NCI-H187 (cell line): ENCODE measurements around the gene CD52.
A peak's percentile ranks its signal among the peaks of the same experiment; 100 is the strongest.

Experiments used
- DNase-seq, 2 experiments: peaks; one replicate each; lab custom pipeline; 2025; lab: John Stamatoyannopoulos, UW

Gene CD52

DNA sequence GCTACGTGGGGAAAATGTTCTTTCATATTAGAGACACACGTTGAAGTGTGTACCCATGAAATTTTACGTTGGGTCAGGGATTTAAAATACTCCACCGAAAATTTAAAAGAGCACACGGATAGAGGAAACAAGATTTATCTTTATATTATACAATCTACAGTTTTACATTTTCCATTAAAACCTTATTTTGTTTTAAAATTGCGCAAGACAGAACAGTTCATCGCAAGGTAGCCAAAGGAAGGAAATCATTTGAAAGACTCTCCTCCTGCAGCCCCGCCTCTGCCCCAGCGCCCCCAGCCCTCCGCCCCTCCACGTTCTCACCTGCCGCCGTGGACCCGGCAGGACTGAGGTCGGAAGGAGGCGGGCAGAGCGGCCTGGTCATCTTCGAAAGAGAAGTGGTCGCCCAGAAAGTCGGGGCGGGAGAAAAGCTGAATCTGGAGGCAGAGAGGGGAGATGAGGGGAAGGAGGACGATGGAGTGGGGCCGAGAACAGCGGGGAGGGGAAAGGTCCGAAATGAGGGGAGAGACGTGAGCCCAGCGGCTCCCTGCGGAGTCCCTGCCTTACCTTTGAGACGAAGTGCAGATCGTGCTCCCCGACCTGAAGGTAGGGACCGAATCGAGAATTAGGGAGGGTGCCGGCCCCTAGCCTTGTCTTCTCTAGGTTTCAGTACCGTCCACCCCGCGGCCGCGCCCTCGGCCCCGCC, 18.2 kb downstream of the CD52 start:
- DNase-seq = no peak

DNA sequence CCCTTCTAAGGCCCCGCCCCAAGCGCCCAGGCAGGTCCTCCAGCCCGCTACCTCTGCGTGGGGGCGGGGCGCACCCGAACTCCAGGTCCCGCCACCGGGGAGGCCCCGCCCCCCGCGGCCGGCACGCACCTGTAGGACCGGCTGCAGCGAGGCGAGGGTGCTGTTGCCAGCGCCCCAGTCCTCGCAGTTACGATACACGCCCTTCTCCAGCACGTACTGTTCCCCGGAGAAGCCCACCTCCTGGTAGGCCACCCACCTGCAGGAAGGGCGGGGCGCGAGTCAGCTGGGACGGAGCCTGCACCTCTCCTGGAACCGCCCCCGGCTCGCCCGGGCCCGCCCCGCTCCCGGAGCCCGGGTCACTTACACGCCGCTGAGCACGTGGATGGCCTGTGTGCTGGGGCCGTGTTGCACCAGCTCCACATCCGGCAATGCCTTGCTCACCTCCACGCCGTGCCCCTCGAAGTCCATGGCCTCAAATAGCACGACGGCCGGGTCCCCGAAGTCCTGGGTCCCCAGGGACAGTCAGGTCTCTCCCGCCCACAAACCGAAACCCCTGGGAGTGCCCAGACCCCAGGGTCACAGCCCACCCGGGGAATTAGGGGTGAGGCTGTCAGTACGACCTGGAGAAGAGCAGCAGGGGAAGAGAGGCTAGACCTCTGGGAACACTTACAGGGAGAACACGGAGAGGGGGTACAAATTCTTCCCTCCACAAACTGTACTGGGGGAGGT, 18.9 kb downstream of the CD52 start:
- DNase-seq = peak; percentile 84 to 91

DNA sequence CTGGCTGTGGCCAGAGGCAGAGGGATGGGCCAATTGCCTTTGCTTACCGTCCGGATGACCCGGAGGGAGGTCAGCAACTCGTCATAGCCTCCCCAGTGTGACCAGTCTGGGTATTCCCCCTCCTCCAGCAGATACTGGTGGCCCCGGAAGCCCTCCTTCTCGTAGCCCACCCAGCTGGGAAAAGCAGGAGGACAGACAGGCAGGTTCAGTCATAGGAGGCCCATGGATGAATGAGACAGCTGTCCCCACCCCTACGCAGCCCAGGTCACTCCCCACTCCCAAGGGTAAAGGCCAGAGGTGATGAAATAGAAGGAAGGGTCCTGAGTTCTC, 19.4 kb downstream of the CD52 start:
- no peak for DNase-seq

DNA sequence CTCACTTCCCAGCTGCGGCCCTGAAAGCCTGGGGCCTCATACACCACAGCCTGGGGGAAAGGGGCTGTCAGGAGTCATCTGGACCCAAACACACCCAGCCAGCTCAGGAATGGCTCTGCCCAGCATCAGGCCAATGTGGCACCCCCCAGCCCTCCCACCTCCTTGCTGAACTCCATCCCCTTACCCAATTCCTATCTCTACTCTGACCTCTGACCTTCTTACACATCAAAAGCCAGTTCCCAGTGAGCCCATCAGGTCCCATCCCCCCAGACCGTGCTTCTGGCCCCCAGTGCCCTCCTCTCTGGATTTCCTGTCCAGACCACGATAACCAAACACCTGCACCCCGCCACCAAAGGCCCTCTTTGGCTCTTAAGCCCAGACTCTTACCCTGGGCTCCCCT, 19.9 kb downstream of the CD52 start:
- DNase-seq = no peak

DNA sequence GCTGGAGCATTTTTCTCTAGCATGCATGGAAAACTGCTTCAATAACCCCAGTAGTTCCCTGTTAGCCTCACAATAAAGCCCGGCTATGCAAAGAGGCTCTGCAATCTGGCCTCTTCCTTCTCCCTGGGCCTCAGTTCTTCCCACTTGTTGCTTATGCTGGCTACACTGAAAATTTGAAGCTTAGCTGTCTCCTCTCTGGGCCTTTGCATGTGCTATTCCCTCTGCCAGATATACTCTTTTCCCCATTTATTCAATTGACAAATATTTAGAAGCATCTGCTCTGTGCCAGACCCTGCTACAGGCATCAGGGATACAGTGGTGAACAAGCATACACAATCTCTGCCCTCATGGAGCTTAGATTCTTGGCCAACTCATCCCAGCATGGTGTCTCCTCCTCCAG, 20.9 kb downstream of the CD52 start:
- DNase-seq = no peak

DNA sequence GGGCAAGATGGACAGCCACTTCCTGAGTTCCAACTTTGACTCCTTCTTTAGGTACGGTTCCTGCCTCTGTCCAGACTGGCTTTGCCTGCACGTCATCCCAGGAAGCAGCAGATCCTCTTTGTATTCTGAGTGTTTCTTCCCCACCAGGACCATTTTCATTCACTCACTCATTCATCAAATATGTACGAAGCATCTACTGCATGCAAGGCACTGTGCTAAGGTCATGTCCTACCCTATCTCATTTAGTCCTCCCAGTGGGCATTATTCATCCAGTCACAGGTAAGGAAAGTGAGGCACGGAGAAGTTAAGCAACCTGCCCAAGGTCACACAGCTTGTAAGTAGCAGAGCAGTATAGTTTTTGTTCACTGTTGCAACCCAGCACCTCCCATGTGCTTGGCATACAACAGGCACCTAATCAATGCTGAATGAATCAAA, 22.3 kb downstream of the CD52 start:
- DNase-seq = no peak

DNA sequence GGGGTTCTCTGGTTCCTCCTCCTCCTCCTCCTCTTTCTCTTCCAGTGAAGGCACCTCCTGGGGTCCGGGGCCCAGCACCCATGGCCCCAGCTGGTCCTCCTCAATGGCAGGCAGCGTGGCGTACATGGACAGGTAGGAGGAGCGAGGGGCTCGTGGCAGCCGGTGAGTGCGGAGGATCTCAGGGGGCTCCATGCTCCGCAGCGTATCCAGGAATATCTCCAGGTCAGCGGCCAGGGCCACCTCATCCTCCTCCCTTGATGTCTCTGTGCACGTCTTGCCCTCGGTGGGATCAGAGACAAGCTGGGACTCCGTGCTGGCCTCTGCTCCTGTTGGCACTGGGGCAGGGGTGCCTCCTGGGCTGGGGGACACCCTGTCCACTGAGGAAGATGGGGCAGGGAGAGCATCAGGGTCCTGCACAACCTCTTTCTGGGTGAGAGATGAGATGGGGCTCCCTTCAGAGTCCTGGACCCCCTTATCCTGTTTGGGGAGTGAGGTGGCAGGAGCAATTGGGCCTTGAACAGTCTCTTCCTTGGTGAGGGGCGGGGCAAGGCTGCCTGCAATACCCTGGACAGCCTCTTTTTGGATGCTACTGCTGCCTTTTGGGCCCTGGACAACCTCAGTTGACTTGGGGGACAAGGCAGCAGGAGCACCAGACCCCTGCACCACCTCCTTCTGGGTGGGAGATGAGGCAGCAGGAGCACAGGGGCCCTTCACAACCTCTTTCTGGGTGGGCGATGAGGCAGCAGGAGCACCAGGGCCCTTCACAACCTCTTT, 26.6 kb downstream of the CD52 start:
- DNase-seq = no peak

DNA sequence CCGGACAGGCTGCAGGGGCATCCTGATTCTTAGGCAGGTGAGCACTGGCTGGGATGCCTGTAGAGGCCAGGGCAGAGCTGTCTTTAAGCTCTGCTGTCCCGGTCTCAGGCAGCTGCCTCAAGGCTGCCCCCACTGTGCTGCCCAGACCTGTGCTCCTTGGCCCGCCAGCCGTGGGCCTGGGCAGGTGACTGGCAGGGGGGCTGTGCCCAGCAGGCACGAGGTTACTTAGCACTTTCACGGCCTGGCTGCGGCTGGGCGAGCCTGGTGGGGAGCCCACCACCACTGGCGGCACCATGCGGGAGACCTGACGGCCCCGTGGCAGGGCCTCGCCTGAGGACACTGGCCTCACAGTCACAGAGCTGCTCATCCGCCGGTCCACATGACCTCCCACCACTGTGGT, 28.0 kb downstream of the CD52 start:
- DNase-seq = no peak

DNA sequence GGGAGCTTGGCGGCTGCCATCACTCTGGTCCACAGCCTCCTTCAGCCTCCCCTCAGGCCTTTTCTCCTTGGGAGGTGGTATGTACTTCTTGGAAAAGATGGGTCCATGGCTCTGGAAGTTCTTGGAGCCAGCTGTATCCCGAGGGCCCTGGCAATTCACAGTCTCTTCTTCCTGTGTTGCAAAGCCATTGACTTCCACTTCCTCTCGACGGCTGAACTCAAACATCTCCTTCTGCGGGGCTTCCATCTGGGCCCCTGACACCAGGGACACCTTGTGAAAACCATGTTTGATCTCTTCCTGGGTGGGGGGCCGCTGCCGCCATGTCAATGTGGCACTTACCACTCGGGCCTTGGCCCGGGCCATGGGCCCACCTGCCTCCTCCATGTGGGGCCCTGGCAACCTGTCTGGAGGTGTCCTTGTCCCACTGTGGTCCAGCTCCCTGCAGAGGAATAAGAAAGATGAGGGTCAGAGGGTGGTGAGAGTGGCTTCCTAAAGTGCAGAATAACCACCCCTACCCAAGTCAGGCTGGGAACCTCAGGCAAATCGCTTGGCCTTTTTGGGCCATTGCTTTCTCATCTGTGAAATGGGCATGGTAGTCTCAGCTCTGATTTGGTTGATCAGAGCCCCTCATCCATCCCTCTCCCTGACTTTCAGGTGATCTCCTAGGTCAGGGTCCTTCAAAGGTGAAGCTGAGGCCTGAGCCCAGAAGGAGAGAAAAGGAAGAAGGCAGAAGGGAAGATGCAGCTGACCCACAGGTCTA, 28.7 kb downstream of the CD52 start:
- DNase-seq = no peak

DNA sequence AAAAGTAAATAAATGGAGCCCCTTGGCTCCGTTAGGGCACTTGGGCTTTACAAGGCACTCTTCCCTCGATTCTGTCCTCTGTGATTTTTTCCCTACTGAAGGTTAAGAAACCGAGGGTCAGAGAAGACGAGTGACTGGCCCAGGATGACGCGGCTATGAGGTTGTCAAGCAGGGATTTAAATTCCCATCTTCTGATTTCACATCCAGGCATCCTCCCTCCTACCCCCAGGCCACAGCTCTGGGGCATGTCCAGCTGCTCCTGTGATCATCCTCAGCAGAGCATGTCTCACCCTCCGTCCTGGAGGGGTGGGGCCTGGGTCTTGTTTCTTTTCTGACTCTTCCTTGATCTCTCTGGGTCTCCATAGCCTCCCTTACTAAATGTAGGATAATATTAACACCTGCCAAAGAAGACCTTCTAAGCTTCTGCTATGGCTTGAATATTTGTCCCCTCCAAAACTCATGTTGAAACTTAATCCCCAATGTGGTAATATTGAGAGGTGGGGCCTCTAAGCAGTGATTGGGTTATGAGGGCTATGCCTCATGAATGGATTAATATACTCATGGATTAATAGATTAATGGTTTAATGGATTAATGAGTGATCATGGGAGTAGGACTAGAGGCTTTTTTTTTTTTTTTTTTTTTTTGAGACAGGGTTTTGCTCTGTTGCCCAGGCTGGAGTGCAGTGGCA, 31.6 kb downstream of the CD52 start:
- DNase-seq = no peak

DNA sequence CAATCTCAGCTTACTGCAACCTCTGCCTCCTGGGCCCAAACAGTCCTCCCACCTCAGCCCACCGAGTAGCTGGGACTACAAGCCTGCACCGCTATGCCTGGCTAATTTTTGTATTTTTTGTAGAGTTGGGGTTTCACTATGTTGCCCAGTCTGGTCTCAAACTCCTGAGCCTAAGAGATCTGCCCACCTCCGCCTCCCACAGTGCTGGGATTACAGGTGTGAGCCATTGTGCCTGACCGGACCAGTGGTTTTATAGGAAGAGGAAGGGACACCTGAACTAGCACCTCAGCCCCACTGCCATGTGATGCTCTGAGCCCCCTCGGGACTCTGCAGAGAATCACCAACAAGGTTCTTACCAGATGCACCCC, 32.1 kb downstream of the CD52 start:
- no peak for DNase-seq

DNA sequence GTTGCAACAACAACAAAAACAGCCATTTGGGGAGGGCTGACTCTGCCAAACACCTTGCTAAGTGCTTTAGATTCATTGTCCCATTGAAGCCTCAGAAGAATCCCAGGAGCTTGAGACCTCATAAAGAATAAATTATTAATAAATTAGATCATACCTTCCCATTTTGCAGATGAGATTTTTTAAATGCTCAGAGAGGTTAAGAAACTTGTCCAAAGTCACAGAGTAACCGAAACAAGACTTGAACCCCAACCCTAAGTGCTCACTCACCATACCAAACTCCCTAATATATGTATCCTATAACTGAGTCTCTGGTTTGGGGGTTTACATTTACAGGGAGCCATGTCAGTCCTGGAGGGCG, 32.6 kb downstream of the CD52 start:
- no peak for DNase-seq

DNA sequence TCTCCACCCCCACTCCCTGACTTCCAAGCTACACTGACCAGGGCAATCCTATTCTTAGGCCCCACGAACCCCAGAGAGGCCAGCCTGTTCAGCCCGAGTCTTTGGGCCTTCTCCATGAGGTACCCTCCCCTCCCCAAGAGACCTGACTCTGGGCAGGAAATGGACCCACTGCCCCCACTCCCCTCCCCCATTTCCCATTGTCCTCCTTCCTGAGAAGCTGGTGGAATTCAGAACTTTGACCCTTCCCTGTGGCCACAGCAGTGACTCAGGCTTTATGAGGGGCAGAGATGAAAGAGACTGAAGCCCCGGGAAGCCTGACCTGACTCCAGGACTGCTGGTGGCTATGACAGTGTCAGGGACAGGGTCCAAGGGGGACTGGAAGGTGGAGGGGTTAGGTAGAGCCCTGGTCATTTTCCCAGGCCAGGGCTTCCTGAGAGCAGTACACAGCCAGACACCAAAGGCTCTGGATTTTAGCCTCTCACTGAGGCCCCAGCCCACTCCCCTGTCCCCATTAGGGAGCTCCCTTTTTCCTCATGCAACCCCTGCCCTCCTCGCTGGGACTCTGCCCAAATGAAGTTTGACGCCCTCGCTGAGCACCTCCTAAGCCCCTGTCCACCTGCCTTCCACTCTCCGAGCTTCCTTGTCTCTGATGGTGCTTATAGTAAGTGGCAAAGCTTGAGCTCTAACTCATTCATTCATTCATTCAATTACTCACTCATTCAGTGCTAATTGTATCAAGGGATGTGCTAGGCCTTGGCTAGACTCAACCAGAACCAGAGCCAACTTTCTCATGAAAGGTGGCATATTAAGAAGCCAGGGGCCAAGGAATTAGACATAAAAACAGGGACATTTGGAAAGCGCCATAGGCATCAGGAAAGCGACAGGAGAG, 33.2 kb downstream of the CD52 start:
- DNase-seq = no peak

DNA sequence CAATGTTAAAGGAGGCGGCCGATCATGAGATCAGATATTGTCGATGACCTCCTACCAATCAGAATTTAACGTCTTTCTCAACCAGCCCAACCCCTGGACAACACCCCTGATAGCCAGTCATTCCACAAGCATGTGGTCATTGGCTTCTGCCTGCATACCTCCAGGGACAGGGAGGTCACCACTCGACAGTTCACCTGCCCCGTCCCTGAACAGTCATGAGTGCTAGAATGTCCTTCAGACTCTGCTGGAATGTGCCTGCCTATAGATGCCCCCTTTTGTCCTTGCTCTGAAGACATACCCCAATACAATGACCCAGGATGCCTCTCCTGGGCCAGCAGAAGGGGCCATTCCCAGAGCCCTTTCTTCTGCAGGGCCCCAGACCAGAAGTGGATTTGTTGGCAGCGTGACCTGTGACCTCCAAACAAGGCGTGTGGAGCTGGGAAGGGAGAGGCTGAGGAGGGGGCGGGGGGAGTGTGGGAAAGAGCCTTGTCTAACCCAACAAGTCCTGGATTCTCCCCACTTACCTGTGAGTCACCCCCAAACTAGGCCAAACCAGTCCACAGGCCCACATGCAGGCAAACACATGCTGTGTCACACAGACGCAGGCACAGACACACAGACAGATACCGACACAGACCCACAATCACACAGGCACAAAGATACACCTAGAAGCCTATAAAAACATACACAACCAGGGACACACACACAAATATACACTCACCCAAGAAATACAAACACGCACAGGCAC, 34.0 kb downstream of the CD52 start:
- DNase-seq = no peak

DNA sequence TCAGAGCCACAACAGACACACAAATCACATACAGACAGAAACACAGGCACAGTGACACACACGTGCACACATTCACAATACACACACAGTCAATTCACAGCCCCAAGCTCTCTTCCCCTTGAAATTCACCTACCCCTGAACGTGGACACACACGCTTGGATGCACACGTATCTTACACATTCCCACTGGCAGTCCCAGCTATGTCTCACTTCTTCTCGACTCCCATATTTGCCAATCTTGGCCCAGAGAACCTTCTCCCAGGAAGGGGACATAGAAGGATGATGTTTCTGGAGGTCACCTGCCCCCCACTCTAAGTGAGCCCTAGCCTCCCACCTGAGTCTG, 34.6 kb downstream of the CD52 start:
- no peak for DNase-seq

DNA sequence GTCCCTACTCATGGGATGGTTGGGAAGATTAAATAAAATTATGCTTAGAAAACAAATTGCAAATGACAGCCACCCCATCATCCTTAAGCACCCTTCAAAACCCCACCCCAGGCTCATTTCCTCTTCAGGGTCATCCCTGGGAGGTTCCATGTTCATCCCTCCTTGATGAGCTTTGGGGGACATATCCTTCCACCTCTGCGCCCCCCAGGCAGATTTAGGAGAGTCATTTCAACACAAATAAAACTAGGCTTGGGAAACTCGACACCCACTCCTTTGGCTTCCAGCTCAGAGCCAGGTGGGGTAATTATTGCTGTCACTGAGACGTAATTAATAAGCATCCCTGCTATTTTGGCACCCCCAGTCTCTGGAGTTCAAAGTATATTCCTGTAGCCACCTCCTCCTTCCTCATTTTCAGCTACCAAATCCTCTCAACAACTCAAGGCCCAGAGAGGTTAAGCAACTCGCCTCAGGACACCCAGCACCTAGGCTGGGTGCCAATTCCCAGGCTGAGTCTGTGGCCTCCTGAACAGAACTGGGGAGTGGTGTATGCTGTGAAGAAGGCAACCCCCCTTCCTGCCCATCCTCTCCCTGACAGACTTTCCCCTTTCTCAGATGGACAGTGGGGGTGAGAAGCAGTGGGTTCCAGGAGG, 35.6 kb downstream of the CD52 start:
- no peak for DNase-seq

DNA sequence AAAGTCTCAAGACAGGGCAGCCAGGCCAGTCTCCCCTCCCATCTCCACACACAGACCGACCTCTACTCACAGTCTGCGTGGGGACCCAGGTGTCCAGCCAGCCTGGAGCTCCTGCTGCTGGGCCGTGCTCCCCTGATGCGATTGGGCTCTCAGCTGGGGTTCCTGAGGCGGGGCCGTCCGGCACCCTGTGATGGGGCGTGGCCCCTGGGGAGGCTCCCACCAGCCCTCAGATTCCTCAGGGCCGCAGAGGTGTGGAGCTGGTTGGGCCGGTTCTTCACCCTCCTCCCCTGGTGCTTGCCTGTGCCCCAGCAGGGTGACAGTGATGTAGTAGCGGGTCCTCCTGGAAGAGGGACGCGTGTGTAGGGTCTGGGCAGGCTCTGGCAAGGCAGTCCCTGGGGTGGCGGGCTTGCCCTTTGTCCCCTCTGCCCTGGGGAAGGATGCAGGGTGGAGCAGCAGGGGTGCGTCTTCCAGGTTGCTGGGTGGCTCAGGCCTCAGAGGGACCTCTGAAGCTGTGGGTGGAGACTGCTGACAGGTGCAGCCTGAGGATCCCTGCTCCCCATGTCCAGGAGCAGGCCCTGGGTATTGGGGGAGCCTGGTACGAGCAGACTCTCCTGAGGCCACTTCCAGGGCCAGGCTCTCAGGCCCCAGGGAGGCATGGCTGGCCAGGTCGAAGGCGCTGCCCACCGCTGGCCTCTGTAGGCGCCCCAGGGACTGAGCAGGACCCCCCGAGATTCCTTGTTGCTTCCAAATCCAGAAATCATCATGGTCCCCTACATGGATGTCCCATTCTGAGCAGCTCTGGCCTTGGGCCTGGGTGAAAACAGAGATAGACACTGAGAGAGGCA, 36.4 kb downstream of the CD52 start, which contains the start of gene CRYBG2:
TSS of gene CRYBG2 (minus strand) at position 155 of the 845 bp plus-strand sequence. CDS start 7,473 bp downstream, outside the sequence.
- DNase-seq = no peak

DNA sequence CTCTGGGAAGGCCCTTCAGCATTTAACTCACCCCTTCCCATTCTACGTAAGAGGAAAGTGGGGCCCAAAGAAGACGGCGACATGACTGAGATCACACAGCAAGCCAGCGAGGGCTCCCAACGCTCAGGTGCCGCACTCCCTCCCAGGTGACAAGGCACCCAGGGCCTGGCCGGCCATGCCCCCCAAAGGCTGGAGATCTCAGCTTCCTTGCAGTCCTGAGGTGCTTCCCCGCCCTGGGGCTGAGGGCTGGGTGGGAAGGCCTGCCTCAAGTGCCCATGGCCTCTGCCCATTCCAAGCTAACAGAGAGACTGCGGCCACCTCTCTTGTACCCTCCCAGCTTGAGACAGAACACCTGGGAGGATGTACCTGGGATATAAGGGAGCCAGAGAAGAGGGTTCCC, 37.2 kb downstream of the CD52 start:
- no peak for DNase-seq

DNA sequence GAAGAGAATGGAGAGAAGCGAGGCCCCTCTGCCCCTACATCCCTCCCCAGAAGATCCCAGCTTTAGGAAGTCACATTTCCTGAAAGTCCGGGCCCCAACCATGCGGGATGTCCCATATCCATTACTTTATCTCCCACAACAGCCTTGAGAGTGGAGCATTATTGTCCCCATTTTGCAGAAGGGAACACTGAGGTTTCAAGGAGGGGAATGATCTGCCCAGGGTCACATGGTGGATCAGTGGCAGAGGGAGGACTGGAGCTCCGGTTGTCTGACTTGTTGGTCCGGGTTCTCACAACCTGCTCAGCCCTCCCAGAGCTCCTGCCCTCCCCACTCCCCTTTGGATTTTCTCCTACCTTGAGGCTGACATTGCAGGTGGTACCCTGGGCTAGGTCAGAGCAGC, 38.3 kb downstream of the CD52 start:
- no peak for DNase-seq
